WTC11 (cell line): ENCODE results near the gene ARHGAP6. TPM values are rescaled to one million over a fixed set of nuclear protein-coding genes. Genes with fewer than 3 reads are reported as not detected.

ENCODE experiments used
- ATAC-seq: fragments of 200-7000 bp; cut with Tn5 transposase; 2 replicates; pipeline ENCODE4 v1.10.0; 2021; ENCODE audit warnings: mild to moderate bottlenecking, moderate library complexity
- CTCF ChIA-PET: fragments of 300-600 bp; sonication (Branson Sonifier 250); formaldehyde crosslinking; loops from one replicate; lab custom pipeline; 2021; ENCODE audit warnings: antibody characterized with exemption; lab: Charles Lee
- POLR2A ChIA-PET: fragments of 350-600 bp; sonication (Branson Sonifier 250); formaldehyde crosslinking; loops from one replicate; lab custom pipeline; 2021; ENCODE audit warnings: antibody characterized with exemption; lab: Charles Lee
- DNase-seq: peaks from one replicate; pipeline ENCODE4 v3.0.0; 2021; ENCODE audit warnings: low spot score
- H3K27ac Mint-ChIP-seq: 2 replicates; pipeline ENCODE4 v1.8.0; 2021; ENCODE audit warnings: mixed read lengths
- H3K27me3 Mint-ChIP-seq: 2 replicates; pipeline ENCODE4 v1.8.0; 2021; ENCODE audit warnings: low read depth, mild to moderate bottlenecking, moderate library complexity, mixed read lengths
- H3K36me3 Mint-ChIP-seq: 2 replicates; pipeline ENCODE4 v1.8.0; 2021; ENCODE audit warnings: mixed read lengths
- H3K4me1 Mint-ChIP-seq: 2 replicates; pipeline ENCODE4 v1.8.0; 2022; ENCODE audit warnings: mixed read lengths
- H3K4me3 Mint-ChIP-seq: 2 replicates; pipeline ENCODE4 v1.8.0; 2021; ENCODE audit warnings: mild to moderate bottlenecking, moderate library complexity, mixed read lengths
- H3K9me3 Mint-ChIP-seq: 2 replicates; pipeline ENCODE4 v1.8.0; 2021; ENCODE audit warnings: mixed read lengths
- ATF3 ChIP-seq: sonication (generic); formaldehyde crosslinking; conservative IDR thresholded peaks from 2 replicates; pipeline ENCODE4 v1.8.1; 2022; ENCODE audit warnings: mild to moderate bottlenecking, missing genetic modification reagents
- CTCF ChIP-seq: fragments of 200-600 bp; IDR thresholded peaks from 2 replicates; pipeline ENCODE4 v1.8.0; 2022; ENCODE audit warnings: antibody characterized with exemption
- ESRRA ChIP-seq: sonication (generic); formaldehyde crosslinking; IDR thresholded peaks from 2 replicates; pipeline ENCODE4 v1.8.1; 2022; ENCODE audit warnings: mild to moderate bottlenecking, missing genetic modification reagents, borderline replicate concordance
- FOXP4 ChIP-seq: sonication (generic); formaldehyde crosslinking; IDR thresholded peaks from 2 replicates; pipeline ENCODE4 v1.8.0; 2022; ENCODE audit warnings: mild to moderate bottlenecking, missing genetic modification reagents
- OVOL2 ChIP-seq: fragments of 250-450 bp; sonication (Bioruptor Pico); IDR thresholded peaks from 2 replicates; pipeline ENCODE4 v1.9.0; 2021; ENCODE audit warnings: mild to moderate bottlenecking, borderline replicate concordance
- PRRX2 ChIP-seq: fragments of 250-450 bp; sonication (Bioruptor Pico); IDR thresholded peaks from 2 replicates; pipeline ENCODE4 v1.8.0; 2021; ENCODE audit warnings: mild to moderate bottlenecking
- RORB ChIP-seq: fragments of 250-450 bp; sonication (Bioruptor Pico); IDR thresholded peaks from 2 replicates; pipeline ENCODE4 v1.9.0; 2021; ENCODE audit warnings: mild to moderate bottlenecking
- SMAD3 ChIP-seq: sonication (generic); formaldehyde crosslinking; IDR thresholded peaks from 2 replicates; pipeline ENCODE4 v1.8.0; 2022; ENCODE audit warnings: missing genetic modification reagents, mild to moderate bottlenecking, borderline replicate concordance
- STAT6 ChIP-seq: sonication (generic); formaldehyde crosslinking; conservative IDR thresholded peaks from 2 replicates; pipeline ENCODE4 v1.8.1; 2023; ENCODE audit warnings: mild to moderate bottlenecking, low read depth, missing genetic modification reagents, moderate library complexity
- ZMAT4 ChIP-seq: fragments of 250-450 bp; sonication (Bioruptor Pico); IDR thresholded peaks from 2 replicates; pipeline ENCODE4 v1.9.0; 2021; ENCODE audit warnings: mild to moderate bottlenecking
- ZNF281 ChIP-seq: sonication (generic); formaldehyde crosslinking; IDR thresholded peaks from 2 replicates; pipeline ENCODE4 v1.8.0; 2023; ENCODE audit warnings: mild to moderate bottlenecking, missing genetic modification reagents
- ZNF532 ChIP-seq: fragments of 250-450 bp; sonication (Bioruptor Pico); IDR thresholded peaks from 2 replicates; pipeline ENCODE4 v1.9.0; 2021; ENCODE audit warnings: mild to moderate bottlenecking, borderline replicate concordance
- total RNA-seq: library from RNA; stranded (reverse); gene quantifications from 3 replicates; pipeline ENCODE4 v1.2.3, GENCODE V29; 2021

ARHGAP6 gene
- total RNA-seq, 1 experiment from 2014 or later: 1.0 TPM

- no peak for DNase-seq
- Mint-ChIP-seq H3K27me3 (peaks cover 39% of the 10 kb centered on the region), H3K36me3 (no peaks in the 10 kb centered on the region)
- no peak for TF ChIP-seq CTCF
- TF ChIP-seq FOXP4 (CRISPR knock-in tag): no peak
- TF ChIP-seq, all 79 proteins: peak for 0
- H3K27ac Mint-ChIP-seq: no peak overlapping the region
- no peaks in the 10 kb centered on the region for H3K4me1 Mint-ChIP-seq
- no peak for ATAC-seq
- ChIA-PET CTCF (no interaction called here), POLR2A (no interaction called here)
- H3K4me3 Mint-ChIP-seq: no peak overlapping the region
- H3K9me3 Mint-ChIP-seq: no peaks in the 10 kb centered on the region
These were observed 80.5 kb downstream of the ARHGAP6 start for GRCh38 chrX:11585174-11585573.

- Mint-ChIP-seq H3K27ac (no peak overlapping the region), H3K4me3 (no peak overlapping the region), H3K4me1 (peaks cover 4% of the 10 kb centered on the region; the same call in 1 of the 2 replicates), H3K36me3 (no peaks in the 10 kb centered on the region), H3K27me3 (peaks cover 61% of the 10 kb centered on the region), H3K9me3 (no peaks in the 10 kb centered on the region)
- POLR2A ChIA-PET: no interaction called here
- CTCF ChIA-PET: no interaction called here
- no peak for ATAC-seq
- DNase-seq: no peak
- TF ChIP-seq ZMAT4 (CRISPR knock-in tag): no peak
- no peak for TF ChIP-seq PRRX2 (CRISPR knock-in tag)
- no peak for TF ChIP-seq STAT6 (CRISPR knock-in tag)
- no peak for TF ChIP-seq CTCF
- no peak for TF ChIP-seq SMAD3 (CRISPR knock-in tag)
- TF ChIP-seq OVOL2 (CRISPR knock-in tag): no peak
- TF ChIP-seq ZNF281 (CRISPR knock-in tag): no peak
- no peak for TF ChIP-seq RORB (CRISPR knock-in tag)
- TF ChIP-seq ESRRA (CRISPR knock-in tag): no peak
- TF ChIP-seq ZNF532 (CRISPR knock-in tag): no peak
- TF ChIP-seq ATF3 (CRISPR knock-in tag): no peak
These were observed 84.9 kb downstream of the ARHGAP6 start for GRCh38 chrX:11580789-11581188.
